DOHH2 (cell line): ENCODE results near the gene CDK18.
"Not testable (repeated sequence)": the region's sequence is repeated elsewhere in the genome, so short reads cannot be mapped to it uniquely, and the experiment has no call there.

Source experiments
- EZH2phosphoT487 ChIP-seq: fragments of 200-600 bp; sonication (generic); IDR thresholded peaks from 2 replicates; pipeline ENCODE4 v1.6.1; 2017; ENCODE audit warnings: borderline replicate concordance, mild to moderate bottlenecking, antibody characterized with exemption, low read length, moderate library complexity, mixed read lengths
- TF ChIP-seq, protein P1 (sequence below): fragments of 200-600 bp; sonication (generic); IDR thresholded peaks from one replicate; pipeline ENCODE4 v1.5.1; 2014; ENCODE audit warnings: antibody characterized with exemption, mild to moderate bottlenecking, low read depth, low read length; ENCODE audit not compliant: poor library complexity, severe bottlenecking

DNA sequence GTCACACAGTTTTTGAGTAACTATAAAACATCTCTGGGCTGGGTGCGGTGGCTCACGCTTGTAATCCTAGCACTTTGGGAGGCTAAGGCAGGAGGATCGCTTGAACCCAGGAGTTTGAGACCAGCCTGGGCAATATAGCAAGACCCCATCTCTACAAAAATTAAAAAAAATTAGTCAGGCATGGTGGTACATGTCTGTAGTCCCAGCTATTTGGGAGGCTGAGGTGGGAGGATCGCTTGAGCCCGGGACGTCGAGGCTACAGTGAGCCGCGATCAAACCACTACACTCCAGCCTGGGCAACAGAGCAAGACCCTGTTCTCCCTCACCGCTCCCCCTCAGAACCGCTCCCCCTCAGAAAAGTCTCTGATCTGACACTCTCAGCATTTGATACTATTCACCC, 21.9 kb upstream of the CDK18 start:
- TF ChIP-seq, protein P1, sequence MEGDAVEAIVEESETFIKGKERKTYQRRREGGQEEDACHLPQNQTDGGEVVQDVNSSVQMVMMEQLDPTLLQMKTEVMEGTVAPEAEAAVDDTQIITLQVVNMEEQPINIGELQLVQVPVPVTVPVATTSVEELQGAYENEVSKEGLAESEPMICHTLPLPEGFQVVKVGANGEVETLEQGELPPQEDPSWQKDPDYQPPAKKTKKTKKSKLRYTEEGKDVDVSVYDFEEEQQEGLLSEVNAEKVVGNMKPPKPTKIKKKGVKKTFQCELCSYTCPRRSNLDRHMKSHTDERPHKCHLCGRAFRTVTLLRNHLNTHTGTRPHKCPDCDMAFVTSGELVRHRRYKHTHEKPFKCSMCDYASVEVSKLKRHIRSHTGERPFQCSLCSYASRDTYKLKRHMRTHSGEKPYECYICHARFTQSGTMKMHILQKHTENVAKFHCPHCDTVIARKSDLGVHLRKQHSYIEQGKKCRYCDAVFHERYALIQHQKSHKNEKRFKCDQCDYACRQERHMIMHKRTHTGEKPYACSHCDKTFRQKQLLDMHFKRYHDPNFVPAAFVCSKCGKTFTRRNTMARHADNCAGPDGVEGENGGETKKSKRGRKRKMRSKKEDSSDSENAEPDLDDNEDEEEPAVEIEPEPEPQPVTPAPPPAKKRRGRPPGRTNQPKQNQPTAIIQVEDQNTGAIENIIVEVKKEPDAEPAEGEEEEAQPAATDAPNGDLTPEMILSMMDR = not testable (repeated sequence)
- TF ChIP-seq EZH2phosphoT487 = not testable (repeated sequence)
